CD4-positive, CD25-positive, alpha-beta regulatory T cell (primary cell): ENCODE measurements around the gene AFM. TPM values are rescaled to one million over a fixed set of nuclear protein-coding genes. Genes with fewer than 3 reads are reported as not detected.
A peak's percentile ranks its signal among the peaks of the same experiment; 100 is the strongest.

Experiments used
- ATAC-seq, 2 donors: fragments of 150-1000 bp; cut with Tn5 transposase; one replicate each; pipeline ENCODE4 v1.10.0; 2021; ENCODE audit warnings: low read depth in 2 of 2, moderate number of reproducible peaks in 2 of 2, moderate library complexity in 1 of 2
- DNase-seq, 3 donors: peaks; one replicate each; pipeline versions ENCODE4 v3.0.0 to v3.0.0-alpha.2; 2012 to 2022; ENCODE audit warnings: mixed read lengths in 1 of 3
- H3K27ac ChIP-seq: one replicate; pipeline ENCODE4 v1.7.0; 2013; ENCODE audit warnings: mild to moderate bottlenecking, low read length; ENCODE audit not compliant: insufficient read depth, poor library complexity, severe bottlenecking
- H3K27me3 ChIP-seq: one replicate; pipeline ENCODE4 v1.7.0; 2013; ENCODE audit warnings: low read length; ENCODE audit not compliant: control insufficient read depth, insufficient read depth
- H3K36me3 ChIP-seq: one replicate; pipeline ENCODE4 v1.7.0; 2013; ENCODE audit warnings: mild to moderate bottlenecking, low read length, moderate library complexity; ENCODE audit not compliant: control insufficient read depth, insufficient read depth
- H3K4me1 ChIP-seq: 2 replicates; pipeline ENCODE4 v1.7.0; 2013; ENCODE audit warnings: mild to moderate bottlenecking, low read length; ENCODE audit not compliant: insufficient read depth, control insufficient read depth, poor library complexity, severe bottlenecking
- H3K4me3 ChIP-seq: one replicate; pipeline ENCODE4 v1.7.0; 2013; ENCODE audit warnings: low read depth, mild to moderate bottlenecking, low read length, moderate library complexity
- H3K9me3 ChIP-seq, 2 experiments: 1 replicate in 1 of 2; 2 replicates in 1 of 2; pipeline ENCODE4 v1.7.0; 2013; ENCODE audit warnings: low read length in 2 of 2, mild to moderate bottlenecking in 1 of 2, moderate library complexity in 1 of 2; ENCODE audit not compliant: control insufficient read depth in 2 of 2
- H3K27ac Mint-ChIP-seq, 3 donors: one replicate each; pipeline ENCODE4 v1.8.0; 2020 to 2022; ENCODE audit warnings: mild to moderate bottlenecking in 3 of 3, mixed read lengths in 3 of 3, moderate library complexity in 2 of 3
- H3K27me3 Mint-ChIP-seq: one replicate; pipeline ENCODE4 v1.8.0; 2022; ENCODE audit warnings: mild to moderate bottlenecking, mixed read lengths
- H3K36me3 Mint-ChIP-seq: one replicate; pipeline ENCODE4 v1.8.0; 2020; ENCODE audit warnings: mixed read lengths
- H3K4me1 Mint-ChIP-seq, 4 donors: one replicate each; pipeline ENCODE4 v1.8.0; 2020 to 2022; ENCODE audit warnings: mixed read lengths in 4 of 4, mild to moderate bottlenecking in 1 of 4
- H3K4me3 Mint-ChIP-seq, 4 donors: one replicate each; pipeline ENCODE4 v1.8.0; 2020 to 2022; ENCODE audit warnings: mild to moderate bottlenecking in 4 of 4, mixed read lengths in 4 of 4, moderate library complexity in 3 of 4
- H3K9me3 Mint-ChIP-seq, 7 donors: one replicate each; pipeline ENCODE4 v1.8.0; 2020 to 2022; ENCODE audit warnings: mixed read lengths in 7 of 7, mild to moderate bottlenecking in 3 of 7, moderate library complexity in 2 of 7
- polyA plus RNA-seq, 4 donors: library from polyadenylated mRNA; unstranded; fragments of 300-500 nt; fragmentation: Illumina TruSeq; gene quantifications; one replicate each; pipeline ENCODE4 v1.2.3, GENCODE V29; 2021
- total RNA-seq: library from RNA; stranded (reverse); gene quantifications from one replicate; pipeline ENCODE4 v1.2.3, GENCODE V29; 2022

The AFM gene
- total and polyA plus RNA-seq, 5 donors from 2014 or later, result not detected

DNA sequence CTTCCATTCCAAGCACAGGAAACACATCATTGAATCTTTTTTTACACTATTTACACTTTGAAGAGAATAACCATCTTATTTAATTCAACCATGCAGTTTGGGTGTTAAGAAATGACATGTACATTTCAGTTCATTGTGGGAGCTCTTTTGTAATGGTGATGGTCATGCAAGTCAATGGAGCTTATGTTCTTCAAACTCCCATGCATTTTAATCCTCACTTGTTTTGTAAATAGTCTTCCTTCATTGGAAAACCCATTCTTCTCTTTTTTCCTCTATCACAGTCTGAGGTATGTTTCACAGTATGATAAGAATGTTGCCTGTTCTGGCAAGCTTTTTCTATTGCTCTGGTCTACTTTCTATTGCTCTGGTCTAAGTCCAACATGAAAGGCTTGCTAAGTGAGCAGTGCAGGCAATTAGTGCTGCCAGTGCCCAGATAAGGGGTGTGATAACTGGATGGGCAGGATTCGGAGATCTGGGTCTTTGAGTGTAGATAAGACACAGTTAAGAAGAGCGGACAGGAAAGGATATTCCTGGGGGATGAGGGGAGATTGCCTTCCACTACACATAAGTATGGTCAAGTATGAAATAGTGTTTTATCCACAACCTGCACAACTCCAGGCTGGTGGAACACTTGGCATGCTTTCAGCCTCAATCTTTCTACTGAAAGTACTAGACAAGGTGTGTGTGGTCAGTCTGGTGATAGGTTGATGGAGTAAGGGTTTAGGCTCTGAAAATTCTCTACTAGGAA lies 28.4 kb upstream of the AFM start:
- H3K4me1 Mint-ChIP-seq, result no peaks in the 10 kb centered on the region
- H3K36me3 ChIP-seq, result no peaks in the 10 kb centered on the region

GRCh38 chr4:73453701-73454005 lies 27.9 kb upstream of the AFM start:
- Histone ChIP-seq H3K36me3 (no peaks in the 10 kb centered on the region), H3K9me3 (no peaks in the 10 kb centered on the region), H3K4me1 (no peaks in the 10 kb centered on the region), H3K4me3 (no peak overlapping the region), H3K27ac (no peak overlapping the region), H3K27me3 (no peaks in the 10 kb centered on the region)
- Mint-ChIP-seq H3K4me3 (no peak overlapping the region), H3K27ac (no peak overlapping the region), H3K36me3 (no peaks in the 10 kb centered on the region), H3K9me3 (peaks cover 0 to 5% (median 0%) of the 10 kb centered on the region in 7 donors), H3K4me1 (no peaks in the 10 kb centered on the region), H3K27me3 (no peaks in the 10 kb centered on the region)
- ATAC-seq (no peak), DNase-seq (no peak)

More for the DNA sequence above, 28.4 kb upstream of the AFM start:
- DNase-seq (no peak), ATAC-seq (no peak)
- Histone ChIP-seq H3K4me3 (no peak overlapping the region), H3K9me3 (no peaks in the 10 kb centered on the region), H3K4me1 (no peaks in the 10 kb centered on the region), H3K27me3 (no peaks in the 10 kb centered on the region), H3K27ac (no peak overlapping the region)
- Mint-ChIP-seq H3K4me3 (no peak overlapping the region), H3K27me3 (no peaks in the 10 kb centered on the region), H3K9me3 (peaks cover 0 to 5% (median 0%) of the 10 kb centered on the region in 7 donors), H3K36me3 (no peaks in the 10 kb centered on the region), H3K27ac (peak overlapping the region in 1 of 3 donors; percentile 3)

DNA sequence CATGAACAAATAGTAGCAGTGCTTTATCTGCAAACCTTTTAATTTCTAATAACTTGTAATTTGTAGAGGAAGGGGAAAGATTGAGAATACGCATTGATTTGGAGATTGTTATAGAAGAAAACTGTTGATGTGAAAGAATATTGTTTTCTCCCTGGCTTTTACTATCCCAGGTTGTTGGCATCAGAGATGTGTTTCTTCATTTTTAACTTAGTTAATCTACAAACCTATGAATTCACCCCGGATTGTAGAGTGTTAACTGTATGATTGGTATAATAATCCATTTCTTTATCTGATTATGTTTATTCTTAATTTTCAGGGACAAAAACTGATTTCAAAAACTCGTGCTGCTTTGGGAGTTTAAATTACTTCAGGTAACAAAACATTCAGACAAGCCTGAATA lies 26.6 kb upstream of the AFM start:
- no peaks in the 10 kb centered on the region for H3K36me3 Mint-ChIP-seq
- peaks cover 0 to 5% (median 0%) of the 10 kb centered on the region in 7 donors for H3K9me3 Mint-ChIP-seq
- DNase-seq (no peak), ATAC-seq (no peak)
- Histone ChIP-seq H3K4me3 (no peak overlapping the region), H3K4me1 (no peaks in the 10 kb centered on the region), H3K9me3 (no peaks in the 10 kb centered on the region), H3K27me3 (no peaks in the 10 kb centered on the region), H3K27ac (no peak overlapping the region), H3K36me3 (no peaks in the 10 kb centered on the region)
- no peaks in the 10 kb centered on the region for H3K4me1 Mint-ChIP-seq
- no peak overlapping the region for H3K27ac Mint-ChIP-seq
- H3K4me3 Mint-ChIP-seq, result no peak overlapping the region
- H3K27me3 Mint-ChIP-seq, result no peaks in the 10 kb centered on the region

DNA sequence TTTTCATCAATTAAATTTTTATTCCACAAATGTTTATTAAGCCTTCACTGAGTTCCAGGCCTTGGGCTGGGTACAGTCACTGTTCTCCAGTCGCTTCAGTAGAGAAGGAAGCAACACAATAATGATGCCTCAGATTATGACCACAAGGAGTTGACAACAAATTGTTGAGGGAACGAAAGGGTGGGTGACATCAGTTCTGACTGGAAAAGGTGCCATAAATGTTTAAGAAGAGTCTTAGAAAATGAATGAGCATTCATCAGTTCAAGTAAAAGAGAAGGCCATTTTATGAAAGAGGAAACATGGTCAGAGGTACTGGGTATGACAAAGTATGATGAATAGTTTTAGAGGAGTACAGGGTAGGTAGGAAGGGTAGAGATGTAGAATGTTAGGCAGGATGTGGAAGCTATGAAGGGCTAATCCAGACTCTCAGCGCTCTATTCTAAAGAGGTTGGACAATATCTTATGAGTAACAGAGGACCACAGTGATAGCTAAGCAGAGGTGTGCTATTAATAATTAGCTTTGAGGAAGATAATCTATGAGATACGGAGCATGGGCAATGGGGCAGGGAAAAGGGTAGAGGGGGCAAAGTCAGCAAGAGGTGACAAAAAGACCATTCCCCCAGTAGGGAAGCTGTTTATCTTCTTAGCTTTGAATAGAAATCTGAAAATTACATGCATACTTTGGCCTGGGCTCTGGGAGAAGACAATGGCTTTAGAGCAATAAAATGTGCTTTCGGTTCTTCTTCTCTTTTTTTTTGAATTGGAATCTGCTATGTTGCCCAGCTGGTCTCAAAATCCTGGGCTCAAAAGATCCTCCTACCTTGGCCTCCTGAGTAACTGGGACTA lies 25.1 kb upstream of the AFM start:
- Histone ChIP-seq H3K36me3 (no peaks in the 10 kb centered on the region), H3K4me3 (no peak overlapping the region), H3K27ac (no peak overlapping the region), H3K9me3 (no peaks in the 10 kb centered on the region), H3K4me1 (no peaks in the 10 kb centered on the region), H3K27me3 (no peaks in the 10 kb centered on the region)
- DNase-seq (no peak), ATAC-seq (no peak)
- Mint-ChIP-seq H3K27me3 (no peaks in the 10 kb centered on the region), H3K9me3 (peaks cover 0 to 5% (median 0%) of the 10 kb centered on the region in 7 donors), H3K4me1 (no peaks in the 10 kb centered on the region), H3K4me3 (no peak overlapping the region), H3K36me3 (no peaks in the 10 kb centered on the region), H3K27ac (no peak overlapping the region)

DNA sequence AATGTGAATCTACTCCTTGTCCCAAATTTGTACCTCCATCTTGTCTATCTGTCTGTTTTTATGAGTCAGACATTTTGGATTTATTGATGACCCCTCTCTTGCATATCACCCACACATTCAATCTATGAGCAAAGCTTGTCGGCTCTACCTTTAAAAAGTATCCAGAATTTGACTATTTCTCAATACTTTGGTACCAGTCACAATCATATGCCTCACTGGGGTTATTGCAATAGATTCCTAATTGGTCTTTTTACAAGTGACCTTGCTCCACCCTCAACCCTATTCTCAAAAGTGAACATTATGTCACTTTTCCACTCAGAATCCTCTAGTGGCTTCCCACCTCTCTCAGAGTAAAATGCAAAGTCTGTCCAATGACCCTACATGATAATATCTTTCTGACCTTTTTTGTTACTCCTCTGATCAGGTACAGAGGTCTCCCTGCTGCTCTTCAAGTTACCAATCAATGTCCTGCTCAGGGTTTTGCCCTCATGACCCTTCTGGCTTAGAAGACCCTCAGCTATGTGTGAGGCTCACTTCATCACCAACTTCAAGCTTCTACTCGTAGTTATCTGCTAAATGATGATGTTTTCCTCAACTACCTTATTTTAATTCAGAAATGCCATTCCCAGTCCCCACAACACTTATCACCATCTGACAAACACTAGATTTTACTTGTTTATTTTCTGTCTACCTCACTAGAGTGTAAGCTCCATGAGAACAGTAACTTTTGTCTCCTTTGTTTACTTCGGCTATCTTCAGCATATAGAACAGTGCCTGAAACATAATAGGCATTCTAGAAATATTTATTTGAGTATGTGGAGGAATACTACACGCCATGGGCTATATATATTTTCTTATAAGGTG lies 23.1 kb upstream of the AFM start:
- Histone ChIP-seq H3K9me3 (no peaks in the 10 kb centered on the region), H3K4me1 (no peaks in the 10 kb centered on the region), H3K36me3 (no peaks in the 10 kb centered on the region), H3K27me3 (no peaks in the 10 kb centered on the region), H3K4me3 (no peak overlapping the region), H3K27ac (no peak overlapping the region)
- Mint-ChIP-seq H3K9me3 (peaks cover 0 to 5% (median 0%) of the 10 kb centered on the region in 7 donors), H3K4me1 (no peaks in the 10 kb centered on the region), H3K4me3 (peak overlapping the region in 1 of 4 donors; percentile 12), H3K36me3 (no peaks in the 10 kb centered on the region), H3K27ac (peak overlapping the region in 1 of 3 donors; percentile 54), H3K27me3 (no peaks in the 10 kb centered on the region)
- ATAC-seq (no peak), DNase-seq (no peak)

DNA sequence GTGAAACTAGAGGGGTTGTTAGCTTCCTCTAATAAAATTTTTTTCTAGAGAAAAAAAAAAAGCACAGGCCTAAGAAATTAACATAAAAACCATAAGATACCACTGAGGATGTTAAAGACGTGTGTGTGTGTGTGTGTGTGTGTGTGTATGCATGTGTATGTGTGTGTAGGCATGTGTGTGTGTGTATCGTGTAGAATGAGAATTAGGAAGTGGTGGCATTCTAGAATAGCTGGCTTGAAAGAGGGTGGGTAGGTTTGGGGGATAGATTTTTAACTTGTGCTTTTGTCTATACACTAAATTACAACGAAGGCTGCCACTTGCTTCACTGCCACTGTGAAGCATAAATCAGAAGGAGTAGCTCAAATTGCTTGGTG lies 22.5 kb upstream of the AFM start:
- DNase-seq (no peak), ATAC-seq (no peak)
- Mint-ChIP-seq H3K36me3 (no peaks in the 10 kb centered on the region), H3K4me1 (no peaks in the 10 kb centered on the region), H3K9me3 (peaks cover 0 to 5% (median 0%) of the 10 kb centered on the region in 7 donors), H3K4me3 (no peak overlapping the region), H3K27ac (no peak overlapping the region), H3K27me3 (peaks cover 4% of the 10 kb centered on the region)
- H3K27me3 ChIP-seq, result no peaks in the 10 kb centered on the region
- no peaks in the 10 kb centered on the region for H3K36me3 ChIP-seq
- no peak overlapping the region for H3K4me3 ChIP-seq
- no peaks in the 10 kb centered on the region for H3K9me3 ChIP-seq
- H3K4me1 ChIP-seq, result no peaks in the 10 kb centered on the region
- no peak overlapping the region for H3K27ac ChIP-seq

DNA sequence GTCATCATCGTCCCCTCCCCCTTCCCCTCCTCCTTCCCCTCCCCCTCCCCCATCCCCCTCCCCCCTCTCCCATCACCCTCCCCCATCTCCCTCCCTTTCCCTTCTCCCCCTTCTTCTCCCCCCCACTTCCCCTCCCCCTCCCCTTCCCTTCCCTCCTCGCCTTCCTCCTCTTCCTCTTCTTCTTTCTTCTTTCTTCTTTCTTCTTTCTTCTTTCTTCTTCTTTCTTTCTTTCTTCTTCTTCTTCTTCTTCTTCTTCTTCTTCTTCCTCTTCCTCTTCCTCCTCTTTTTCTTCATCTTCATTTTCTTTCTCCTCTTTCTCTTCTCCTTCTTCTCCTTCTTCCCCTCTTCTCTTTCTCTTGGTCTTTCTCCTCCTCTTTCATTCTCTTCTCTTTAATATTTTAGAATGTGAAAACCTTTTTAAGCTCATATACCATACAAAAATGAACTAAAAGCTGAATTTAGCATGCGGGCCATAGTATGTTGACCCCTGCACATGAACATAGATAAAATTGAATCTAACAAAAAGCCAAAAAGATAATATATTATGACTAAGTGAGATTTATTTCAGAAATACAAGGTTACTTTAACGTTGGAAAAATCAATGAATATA lies 20.5 kb upstream of the AFM start:
- H3K36me3 ChIP-seq, result no peaks in the 10 kb centered on the region
- no peaks in the 10 kb centered on the region for H3K4me1 ChIP-seq
- no peaks in the 10 kb centered on the region for H3K27me3 ChIP-seq
- no peak overlapping the region for H3K4me3 ChIP-seq
- DNase-seq (no peak), ATAC-seq (no peak)
- Mint-ChIP-seq H3K27ac (peak overlapping the region in 1 of 3 donors; percentile 2), H3K27me3 (peaks cover 7% of the 10 kb centered on the region), H3K4me3 (no peak overlapping the region), H3K9me3 (peaks cover 0 to 5% (median 0%) of the 10 kb centered on the region in 7 donors), H3K36me3 (no peaks in the 10 kb centered on the region), H3K4me1 (no peaks in the 10 kb centered on the region)
- H3K9me3 ChIP-seq, result no peaks in the 10 kb centered on the region
- no peak overlapping the region for H3K27ac ChIP-seq
